ENCODE measurements around the gene IRF2BPL.

Gene IRF2BPL

GRCh38 chr14:77039285-77040058 lies 11.0 kb upstream of the IRF2BPL start:
- H3K27ac ChIP-seq (ENCODE audit: low read depth, low read length), result peak overlapping the region; percentile 23
- H3K27me3 ChIP-seq (ENCODE audit: insufficient read depth, low read length, poor library complexity), result no peaks in the 10 kb centered on the region
- no CpG with 5 or more reads among the region's 10 CpGs for WGBS (ENCODE audit: extremely low coverage, insufficient coverage, low lambda C conversion rate)

GRCh38 chr14:77037938-77038568 lies 9.5 kb upstream of the IRF2BPL start:
- Histone ChIP-seq H3K4me2 (ENCODE audit: low read length) (no peak overlapping the region), H4K5ac (ENCODE audit: low read length) (no peak overlapping the region), H3K27me3 (ENCODE audit: insufficient read depth, low read length, poor library complexity) (no peaks in the 10 kb centered on the region), H3K79me2 (ENCODE audit: control insufficient read depth, insufficient read depth, low read length) (no peaks in the 10 kb centered on the region), H3K4me1 (ENCODE audit: control insufficient read depth, low read depth, low read length) (peaks cover 13% of the 10 kb centered on the region), H3K36me3 (ENCODE audit: control insufficient read depth, insufficient read depth, low read length) (no peaks in the 10 kb centered on the region), H3K79me1 (ENCODE audit: low read length) (no peaks in the 10 kb centered on the region), H3K23ac (ENCODE audit: low read length) (no peak overlapping the region), H2BK5ac (ENCODE audit: low read length) (no peak overlapping the region), H3K56ac (ENCODE audit: low read length) (peak overlapping the region; percentile 78), H2AK5ac (ENCODE audit: low read length) (no peak overlapping the region), H2BK120ac (ENCODE audit: low read depth, low read length) (no peak overlapping the region), H3K4ac (ENCODE audit: low read depth, low read length) (no peak overlapping the region), H3K18ac (ENCODE audit: low read length) (peak overlapping the region; percentile 76), H3K27ac (ENCODE audit: low read depth, low read length) (no peak overlapping the region), H3K9ac (ENCODE audit: low read length) (peak overlapping the region; percentile 33), H4K8ac (ENCODE audit: low read depth, low read length) (no peak overlapping the region), H2BK15ac (replicated peaks; ENCODE audit: low read depth) (peak overlapping the region; percentile 58), H3K4me3 (ENCODE audit: low read length) (no peak overlapping the region)
- DNase-seq, result no peak
- WGBS (ENCODE audit: extremely low coverage, insufficient coverage, low lambda C conversion rate), result no CpG with 5 or more reads among the region's 21 CpGs

More at GRCh38 chr14:77039285-77040058, 11.0 kb upstream of the IRF2BPL start:
- Histone ChIP-seq H3K4me1 (ENCODE audit: control insufficient read depth, low read depth, low read length) (peaks cover 23% of the 10 kb centered on the region), H2BK120ac (ENCODE audit: low read depth, low read length) (peak overlapping the region; percentile 79), H2AK5ac (ENCODE audit: low read length) (no peak overlapping the region), H3K4ac (ENCODE audit: low read depth, low read length) (peak overlapping the region; percentile 72), H4K5ac (ENCODE audit: low read length) (no peak overlapping the region), H4K8ac (ENCODE audit: low read depth, low read length) (peak overlapping the region; percentile 87), H3K4me2 (ENCODE audit: low read length) (peak overlapping the region; percentile 19), H3K56ac (ENCODE audit: low read length) (peak overlapping the region; percentile 85), H3K9ac (ENCODE audit: low read length) (peak overlapping the region; percentile 53), H2BK5ac (ENCODE audit: low read length) (no peak overlapping the region), H3K36me3 (ENCODE audit: control insufficient read depth, insufficient read depth, low read length) (no peaks in the 10 kb centered on the region), H3K79me1 (ENCODE audit: low read length) (no peaks in the 10 kb centered on the region), H3K79me2 (ENCODE audit: control insufficient read depth, insufficient read depth, low read length) (no peaks in the 10 kb centered on the region), H2BK15ac (replicated peaks; ENCODE audit: low read depth) (no peak overlapping the region), H3K18ac (ENCODE audit: low read length) (peak overlapping the region; percentile 41), H3K23ac (ENCODE audit: low read length) (no peak overlapping the region), H3K4me3 (ENCODE audit: low read length) (peak overlapping the region; percentile 1)
- no peak for DNase-seq

- H2BK5ac ChIP-seq (ENCODE audit: low read length), result no peak overlapping the region
- no peak overlapping the region for H3K23ac ChIP-seq (ENCODE audit: low read length)
- no peak overlapping the region for H4K8ac ChIP-seq (ENCODE audit: low read depth, low read length)
- H2BK120ac ChIP-seq (ENCODE audit: low read depth, low read length), result no peak overlapping the region
- H3K79me1 ChIP-seq (ENCODE audit: low read length), result no peaks in the 10 kb centered on the region
- H4K5ac ChIP-seq (ENCODE audit: low read length), result peak overlapping the region; percentile 50
- no peak overlapping the region for H3K27ac ChIP-seq (ENCODE audit: low read depth, low read length)
- H2AK5ac ChIP-seq (ENCODE audit: low read length), result no peak overlapping the region
- no peak overlapping the region for H2BK15ac ChIP-seq (replicated peaks; ENCODE audit: low read depth)
- peak overlapping the region; percentile 33 for H3K9ac ChIP-seq (ENCODE audit: low read length)
- H3K4me3 ChIP-seq (ENCODE audit: low read length), result no peak overlapping the region
- H3K4me1 ChIP-seq (ENCODE audit: control insufficient read depth, low read depth, low read length), result peaks cover 16% of the 10 kb centered on the region
- H3K4me2 ChIP-seq (ENCODE audit: low read length), result no peak overlapping the region
- H3K36me3 ChIP-seq (ENCODE audit: control insufficient read depth, insufficient read depth, low read length), result no peaks in the 10 kb centered on the region
- peak overlapping the region; percentile 78 for H3K56ac ChIP-seq (ENCODE audit: low read length)
- peak overlapping the region; percentile 78 for H3K18ac ChIP-seq (ENCODE audit: low read length)
- no peak for DNase-seq
- no peaks in the 10 kb centered on the region for H3K27me3 ChIP-seq (ENCODE audit: insufficient read depth, low read length, poor library complexity)
- H3K79me2 ChIP-seq (ENCODE audit: control insufficient read depth, insufficient read depth, low read length), result no peaks in the 10 kb centered on the region
- H3K4ac ChIP-seq (ENCODE audit: low read depth, low read length), result peak overlapping the region; percentile 72
- no CpG with 5 or more reads among the region's 16 CpGs for WGBS (ENCODE audit: extremely low coverage, insufficient coverage, low lambda C conversion rate)
Measured at GRCh38 chr14:77037215-77037937, 8.9 kb upstream of the IRF2BPL start.

- H2BK120ac ChIP-seq (ENCODE audit: low read depth, low read length), result no peak overlapping the region
- H3K79me1 ChIP-seq (ENCODE audit: low read length), result no peaks in the 10 kb centered on the region
- H3K4me1 ChIP-seq (ENCODE audit: control insufficient read depth, low read depth, low read length), result peaks cover 21% of the 10 kb centered on the region
- H2BK5ac ChIP-seq (ENCODE audit: low read length), result no peak overlapping the region
- no peak overlapping the region for H3K27ac ChIP-seq (ENCODE audit: low read depth, low read length)
- no CpG with 5 or more reads among the region's 6 CpGs for WGBS (ENCODE audit: extremely low coverage, insufficient coverage, low lambda C conversion rate)
- peak overlapping the region; percentile 78 for H3K18ac ChIP-seq (ENCODE audit: low read length)
- H4K8ac ChIP-seq (ENCODE audit: low read depth, low read length), result no peak overlapping the region
- H3K4me3 ChIP-seq (ENCODE audit: low read length), result no peak overlapping the region
- H2AK5ac ChIP-seq (ENCODE audit: low read length), result no peak overlapping the region
- no peak overlapping the region for H3K9ac ChIP-seq (ENCODE audit: low read length)
- H3K4me2 ChIP-seq (ENCODE audit: low read length), result no peak overlapping the region
- no peak overlapping the region for H2BK15ac ChIP-seq (replicated peaks; ENCODE audit: low read depth)
- no peak overlapping the region for H4K5ac ChIP-seq (ENCODE audit: low read length)
- H3K23ac ChIP-seq (ENCODE audit: low read length), result no peak overlapping the region
- H3K79me2 ChIP-seq (ENCODE audit: control insufficient read depth, insufficient read depth, low read length), result no peaks in the 10 kb centered on the region
- H3K4ac ChIP-seq (ENCODE audit: low read depth, low read length), result peak overlapping the region; percentile 72
- H3K56ac ChIP-seq (ENCODE audit: low read length), result peak overlapping the region; percentile 43
- DNase-seq, result no peak
- H3K27me3 ChIP-seq (ENCODE audit: insufficient read depth, low read length, poor library complexity), result no peaks in the 10 kb centered on the region
- no peaks in the 10 kb centered on the region for H3K36me3 ChIP-seq (ENCODE audit: control insufficient read depth, insufficient read depth, low read length)
Measured at GRCh38 chr14:77036484-77037214, 8.1 kb upstream of the IRF2BPL start.

GRCh38 chr14:77035267-77035666 lies 6.8 kb upstream of the IRF2BPL start:
- H3K79me1 ChIP-seq (ENCODE audit: low read length), result no peaks in the 10 kb centered on the region
- H2AK5ac ChIP-seq (ENCODE audit: low read length), result no peak overlapping the region
- H2BK5ac ChIP-seq (ENCODE audit: low read length), result no peak overlapping the region
- H4K5ac ChIP-seq (ENCODE audit: low read length), result no peak overlapping the region
- H3K56ac ChIP-seq (ENCODE audit: low read length), result no peak overlapping the region
- H3K79me2 ChIP-seq (ENCODE audit: control insufficient read depth, insufficient read depth, low read length), result no peaks in the 10 kb centered on the region
- no peak overlapping the region for H3K9ac ChIP-seq (ENCODE audit: low read length)
- no peak overlapping the region for H3K4ac ChIP-seq (ENCODE audit: low read depth, low read length)
- no CpG with 5 or more reads among the region's 4 CpGs for WGBS (ENCODE audit: extremely low coverage, insufficient coverage, low lambda C conversion rate)
- peak overlapping the region; percentile 61 for H2BK15ac ChIP-seq (replicated peaks; ENCODE audit: low read depth)
- H3K4me1 ChIP-seq (ENCODE audit: control insufficient read depth, low read depth, low read length), result peaks cover 16% of the 10 kb centered on the region
- DNase-seq, result no peak
- no peak overlapping the region for H3K18ac ChIP-seq (ENCODE audit: low read length)
- no peak overlapping the region for H4K8ac ChIP-seq (ENCODE audit: low read depth, low read length)
- no peaks in the 10 kb centered on the region for H3K36me3 ChIP-seq (ENCODE audit: control insufficient read depth, insufficient read depth, low read length)
- H3K27ac ChIP-seq (ENCODE audit: low read depth, low read length), result no peak overlapping the region
- no peaks in the 10 kb centered on the region for H3K27me3 ChIP-seq (ENCODE audit: insufficient read depth, low read length, poor library complexity)
- H3K4me3 ChIP-seq (ENCODE audit: low read length), result no peak overlapping the region
- H3K23ac ChIP-seq (ENCODE audit: low read length), result no peak overlapping the region
- H2BK120ac ChIP-seq (ENCODE audit: low read depth, low read length), result no peak overlapping the region
- H3K4me2 ChIP-seq (ENCODE audit: low read length), result no peak overlapping the region

Data from mesendoderm (in vitro differentiated cells).